NCI-H146 (cell line): ENCODE data around the gene ZFPM1.

Source experiments
- DNase-seq: peaks from one replicate; lab custom pipeline; 2025; lab: John Stamatoyannopoulos, UW

Gene ZFPM1

DNA sequence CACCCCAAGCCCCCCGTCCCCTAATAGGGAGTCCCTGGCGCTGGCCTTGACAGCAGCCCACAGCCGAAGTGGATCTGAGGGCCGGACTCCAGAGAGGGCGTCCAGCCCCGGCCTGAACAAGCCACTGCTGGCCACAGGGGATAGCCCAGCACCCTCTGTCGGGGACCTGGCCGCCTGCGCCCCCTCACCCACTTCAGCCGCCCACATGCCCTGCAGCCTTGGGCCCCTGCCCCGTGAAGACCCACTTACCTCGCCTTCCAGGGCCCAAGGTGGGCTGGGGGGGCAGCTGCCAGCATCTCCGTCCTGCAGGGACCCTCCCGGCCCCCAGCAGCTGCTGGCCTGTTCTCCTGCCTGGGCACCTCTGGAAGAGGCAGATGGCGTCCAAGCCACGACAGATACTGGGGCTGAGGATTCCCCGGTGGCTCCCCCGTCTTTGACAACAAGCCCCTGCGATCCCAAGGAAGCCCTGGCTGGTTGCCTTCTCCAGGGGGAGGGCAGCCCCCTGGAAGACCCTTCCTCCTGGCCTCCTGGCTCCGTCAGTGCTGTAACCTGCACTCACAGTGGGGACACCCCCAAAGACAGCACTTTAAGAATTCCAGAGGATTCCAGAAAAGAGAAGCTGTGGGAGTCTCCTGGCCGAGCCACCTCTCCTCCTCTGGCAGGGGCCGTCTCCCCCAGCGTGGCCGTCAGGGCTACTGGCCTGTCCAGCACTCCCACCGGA, 19.3 kb upstream of the ZFPM1 start:
- DNase-seq = no peak

DNA sequence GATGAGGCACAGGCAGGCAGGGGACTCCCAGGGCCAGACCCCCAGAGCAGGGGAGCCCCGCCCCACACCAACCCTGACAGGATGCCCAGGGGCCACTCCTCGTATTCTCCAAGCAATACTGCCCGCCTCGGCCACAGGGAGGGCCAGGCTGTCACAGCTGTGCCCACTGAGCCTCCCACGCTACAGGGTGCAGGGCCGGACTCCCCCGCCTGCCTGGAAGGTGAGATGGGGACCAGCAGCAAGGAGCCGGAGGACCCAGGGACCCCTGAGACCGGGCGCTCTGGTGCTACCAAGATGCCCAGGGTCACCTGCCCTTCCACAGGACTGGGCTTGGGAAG, 18.8 kb upstream of the ZFPM1 start:
- no peak for DNase-seq

DNA sequence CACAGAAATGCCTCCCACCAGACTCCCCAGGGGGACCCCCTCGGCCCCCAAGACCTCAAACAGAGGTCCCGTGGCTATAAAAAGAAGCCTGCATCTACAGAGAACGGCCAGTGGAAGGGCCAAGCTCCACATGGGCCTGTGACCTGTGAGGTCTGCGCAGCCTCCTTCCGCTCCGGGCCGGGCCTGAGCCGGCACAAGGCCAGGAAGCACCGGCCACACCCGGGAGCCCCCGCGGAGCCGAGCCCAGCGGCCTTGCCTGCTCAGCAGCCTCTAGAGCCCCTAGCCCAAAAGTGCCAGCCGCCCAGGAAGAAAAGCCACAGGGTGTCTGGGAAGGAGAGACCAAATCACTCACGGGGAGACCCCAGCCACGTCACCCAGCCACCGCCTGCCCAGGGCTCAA, 18.3 kb upstream of the ZFPM1 start:
- DNase-seq = no peak

DNA sequence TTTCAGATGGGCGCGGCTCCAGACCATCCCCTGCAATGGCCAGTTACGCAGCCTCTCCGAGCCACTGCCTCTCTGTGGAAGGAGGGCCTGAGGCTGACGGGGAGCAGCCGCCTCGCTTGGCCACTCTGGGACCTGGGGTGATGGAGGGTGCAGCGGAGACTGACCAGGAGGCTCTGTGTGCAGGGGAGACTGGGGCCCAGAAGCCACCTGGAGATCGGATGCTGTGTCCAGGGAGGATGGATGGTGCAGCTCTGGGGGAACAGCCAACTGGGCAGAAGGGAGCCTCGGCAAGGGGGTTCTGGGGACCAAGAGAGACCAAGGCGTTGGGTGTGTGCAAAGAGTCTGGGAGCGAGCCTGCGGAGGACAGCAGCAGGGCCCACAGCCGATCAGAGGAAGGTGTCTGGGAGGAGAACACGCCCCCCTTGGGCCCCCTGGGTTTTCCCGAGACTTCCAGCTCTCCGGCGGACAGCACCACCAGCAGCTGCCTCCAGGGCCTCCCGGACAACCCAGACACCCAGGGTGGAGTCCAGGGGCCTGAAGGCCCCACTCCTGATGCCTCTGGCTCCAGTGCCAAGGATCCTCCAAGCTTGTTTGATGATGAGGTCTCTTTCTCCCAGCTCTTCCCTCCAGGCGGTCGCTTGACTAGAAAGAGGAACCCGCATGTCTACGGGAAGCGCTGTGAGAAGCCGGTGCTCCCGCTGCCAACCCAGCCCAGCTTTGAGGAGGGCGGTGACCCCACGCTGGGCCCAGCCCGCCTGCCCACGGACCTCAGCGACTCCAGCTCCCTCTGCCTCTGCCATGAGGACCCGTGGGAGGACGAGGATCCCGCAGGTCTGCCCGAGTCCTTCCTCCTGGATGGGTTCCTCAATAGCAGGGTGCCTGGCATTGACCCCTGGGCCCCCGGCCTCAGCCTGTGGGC, 17.4 kb upstream of the ZFPM1 start:
- DNase-seq = no peak

DNA sequence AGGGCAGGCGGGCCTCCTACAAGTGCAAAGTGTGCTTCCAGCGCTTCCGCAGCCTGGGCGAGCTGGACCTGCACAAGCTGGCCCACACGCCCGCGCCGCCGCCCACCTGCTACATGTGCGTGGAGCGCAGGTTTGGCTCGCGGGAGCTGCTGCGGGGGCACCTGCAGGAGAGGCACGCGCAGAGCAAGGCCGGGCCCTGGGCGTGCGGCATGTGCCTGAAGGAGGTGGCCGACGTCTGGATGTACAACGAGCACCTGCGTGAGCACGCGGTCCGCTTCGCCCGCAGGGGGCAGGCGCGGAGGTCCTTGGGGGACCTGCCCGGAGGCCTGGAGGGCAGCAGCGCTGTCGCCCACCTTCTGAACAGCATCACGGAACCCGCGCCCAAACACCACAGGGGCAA, 16.3 kb upstream of the ZFPM1 start:
- DNase-seq = no peak

DNA sequence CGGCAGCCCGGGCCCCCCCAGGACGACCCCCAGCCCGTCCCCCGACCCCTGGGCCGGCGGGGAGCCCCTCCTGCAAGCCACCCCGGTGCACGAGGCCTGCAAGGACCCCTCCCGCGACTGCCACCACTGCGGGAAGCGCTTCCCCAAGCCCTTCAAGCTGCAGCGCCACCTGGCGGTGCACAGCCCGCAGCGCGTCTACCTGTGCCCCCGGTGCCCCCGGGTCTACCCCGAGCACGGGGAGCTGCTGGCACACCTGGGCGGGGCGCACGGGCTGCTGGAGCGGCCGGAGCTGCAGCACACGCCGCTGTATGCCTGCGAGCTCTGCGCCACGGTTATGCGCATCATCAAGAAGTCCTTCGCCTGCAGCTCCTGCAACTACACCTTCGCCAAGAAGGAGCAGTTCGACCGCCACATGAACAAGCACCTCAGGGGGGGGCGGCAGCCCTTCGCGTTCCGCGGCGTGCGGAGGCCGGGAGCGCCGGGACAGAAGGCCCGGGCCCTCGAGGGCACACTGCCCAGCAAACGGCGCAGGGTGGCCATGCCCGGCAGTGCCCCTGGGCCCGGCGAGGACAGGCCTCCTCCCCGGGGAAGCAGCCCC, 15.6 kb upstream of the ZFPM1 start:
- peak; percentile 41 for DNase-seq

DNA sequence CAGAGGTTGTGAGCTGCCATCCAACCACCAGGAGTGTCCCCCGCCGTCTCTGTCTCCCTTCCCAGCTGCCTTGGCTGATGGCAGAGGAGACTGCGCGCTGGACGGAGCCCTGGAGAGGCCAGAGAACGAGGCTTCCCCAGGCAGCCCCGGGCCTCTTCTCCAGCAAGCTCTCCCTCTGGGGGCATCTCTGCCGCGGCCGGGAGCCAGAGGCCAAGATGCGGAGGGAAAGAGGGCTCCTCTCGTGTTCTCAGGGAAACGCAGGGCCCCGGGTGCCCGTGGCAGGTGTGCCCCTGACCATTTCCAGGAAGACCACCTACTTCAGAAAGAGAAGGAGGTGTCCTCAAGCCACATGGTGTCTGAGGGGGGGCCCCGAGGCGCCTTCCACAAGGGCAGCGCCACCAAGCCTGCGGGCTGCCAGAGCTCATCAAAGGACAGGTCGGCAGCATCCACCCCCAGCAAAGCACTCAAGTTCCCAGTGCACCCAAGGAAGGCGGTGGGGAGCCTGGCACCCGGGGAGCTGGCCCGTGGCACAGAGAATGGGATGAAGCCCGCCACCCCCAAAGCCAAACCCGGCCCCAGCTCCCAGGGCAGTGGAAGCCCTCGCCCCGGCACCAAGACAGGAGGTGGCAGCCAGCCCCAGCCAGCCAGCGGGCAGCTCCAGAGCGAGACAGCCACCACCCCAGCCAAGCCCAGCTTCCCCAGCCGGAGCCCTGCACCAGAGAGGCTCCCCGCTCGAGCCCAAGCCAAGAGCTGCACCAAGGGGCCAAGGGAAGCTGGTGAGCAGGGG, 14.8 kb upstream of the ZFPM1 start:
- DNase-seq = no peak

DNA sequence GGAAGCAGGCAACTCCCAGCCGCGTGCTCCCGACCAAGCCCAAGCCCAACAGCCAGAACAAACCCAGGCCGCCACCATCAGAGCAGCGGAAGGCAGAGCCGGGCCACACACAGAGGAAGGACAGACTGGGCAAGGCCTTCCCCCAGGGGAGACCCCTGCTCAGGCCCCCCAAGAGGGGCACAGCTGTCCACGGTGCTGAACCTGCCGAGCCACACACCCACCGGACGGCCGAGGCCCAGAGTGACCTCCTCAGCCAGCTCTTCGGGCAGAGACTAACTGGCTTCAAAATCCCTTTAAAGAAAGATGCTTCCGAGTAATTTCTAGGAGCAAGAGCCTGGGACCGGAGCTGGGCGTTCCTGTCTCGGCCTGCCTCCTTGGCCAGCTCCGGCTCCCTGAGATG, 14.1 kb upstream of the ZFPM1 start:
- DNase-seq = no peak

DNA sequence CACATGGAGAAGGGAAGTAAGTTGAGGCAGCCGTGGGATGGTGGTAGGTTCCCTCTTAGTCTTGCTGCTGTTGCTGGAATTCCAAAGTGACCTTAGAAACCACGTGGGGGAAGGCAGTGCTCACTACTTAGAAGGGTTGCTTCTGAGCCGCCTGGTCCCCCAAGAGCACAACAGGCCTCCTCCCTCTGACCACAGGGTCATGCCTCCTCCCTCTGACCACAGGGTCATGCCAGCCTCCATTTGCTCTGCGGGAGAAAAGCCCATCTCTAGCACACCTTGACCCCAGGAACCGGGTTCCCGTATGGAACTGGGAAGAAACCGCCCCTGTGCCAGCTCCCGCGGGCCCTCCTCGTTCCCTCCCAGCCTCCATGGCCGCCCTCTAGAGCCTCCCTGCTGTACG, 13.4 kb upstream of the ZFPM1 start:
- no peak for DNase-seq

DNA sequence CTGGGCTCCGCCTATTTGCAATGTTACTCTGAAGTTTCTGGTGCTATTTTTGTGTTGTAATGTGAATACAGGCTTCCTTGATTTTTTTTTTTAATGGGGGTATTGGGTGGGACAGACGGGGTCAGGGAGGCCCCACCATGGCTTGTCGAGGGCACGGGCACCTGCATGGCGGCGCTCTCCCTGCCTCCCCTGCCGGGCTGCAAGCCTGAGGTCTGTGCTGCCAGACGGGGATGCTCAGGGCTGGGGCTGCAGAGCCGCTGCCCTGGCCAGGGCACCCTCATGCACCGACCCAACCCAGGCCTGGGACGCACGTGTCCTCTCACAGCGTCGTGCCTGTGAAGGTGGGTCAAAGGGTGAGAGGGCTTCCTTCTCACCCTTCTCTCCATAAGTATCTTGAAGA, 13.0 kb upstream of the ZFPM1 start:
- DNase-seq = no peak

DNA sequence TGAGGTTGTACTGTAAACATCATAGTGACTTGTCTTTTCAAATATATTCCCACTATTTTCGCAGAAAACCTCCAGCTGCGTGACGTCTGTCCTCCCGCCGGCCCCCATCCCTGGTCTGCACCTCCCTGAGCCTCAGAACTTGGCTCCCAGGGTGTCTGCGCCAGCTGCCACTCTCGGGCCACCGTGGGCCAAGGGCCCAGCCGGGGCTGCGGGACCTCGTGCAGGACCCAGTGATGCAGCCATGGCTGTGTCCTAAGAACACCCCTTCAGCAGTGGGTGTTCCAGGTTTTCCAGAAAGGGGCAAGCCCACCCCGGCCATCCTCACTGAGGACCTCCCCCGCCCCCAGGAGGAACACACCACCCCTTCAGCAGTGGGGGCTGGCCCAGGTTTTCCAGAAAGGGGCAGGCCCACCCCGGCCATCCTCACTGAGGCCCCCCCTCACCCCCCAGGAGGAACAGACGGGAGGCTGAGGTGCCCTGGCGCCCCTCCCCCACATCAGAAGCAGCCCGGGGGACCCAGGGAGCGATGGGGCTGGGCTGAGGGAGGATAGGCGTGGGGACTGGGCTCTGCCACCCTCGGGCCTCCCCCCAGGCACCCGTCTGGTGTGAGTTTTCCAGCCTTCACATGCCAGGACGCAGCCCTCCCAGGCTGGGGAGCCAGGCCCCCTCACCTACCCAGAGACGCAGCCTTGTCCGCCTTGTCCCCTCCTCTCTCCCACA, 12.2 kb upstream of the ZFPM1 start:
- no peak for DNase-seq

DNA sequence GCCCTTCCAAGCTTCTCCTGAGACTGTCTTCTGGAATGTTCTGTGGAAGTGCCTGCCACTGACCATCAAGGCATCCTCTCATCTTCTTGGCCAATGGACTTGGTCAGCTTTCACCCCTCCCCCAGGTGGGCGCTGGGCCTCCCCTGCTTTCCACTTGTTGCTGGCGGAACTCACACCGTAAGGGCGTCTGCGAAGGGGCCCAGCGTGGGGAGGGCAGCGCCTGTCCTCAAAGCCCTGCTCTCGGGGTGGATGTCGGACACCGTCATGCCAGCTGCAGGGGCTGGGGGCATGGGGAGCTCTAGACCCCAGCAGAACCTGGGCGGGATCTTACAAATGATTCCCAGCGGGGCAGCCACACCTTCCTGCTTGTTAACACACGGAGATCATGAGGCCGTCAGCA, 11.6 kb upstream of the ZFPM1 start:
- no peak for DNase-seq

DNA sequence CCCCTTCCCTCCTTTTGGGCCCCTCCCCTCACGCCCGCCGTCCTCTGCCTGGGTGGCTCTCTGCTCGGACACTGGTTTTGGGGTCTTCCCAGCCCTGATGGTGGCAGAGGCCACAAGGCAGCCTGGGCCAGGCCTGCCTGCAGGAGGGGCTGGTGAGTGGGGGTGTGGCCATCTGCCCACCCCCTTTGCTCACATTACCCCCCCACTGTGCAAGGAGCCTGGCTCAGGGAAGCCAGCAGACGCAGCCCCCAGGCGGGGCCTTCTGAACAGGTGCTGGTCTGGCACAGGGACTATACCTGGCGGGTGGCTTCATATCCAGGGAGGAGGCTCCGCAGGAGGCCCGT, 10.7 kb upstream of the ZFPM1 start:
- peak; percentile 82 for DNase-seq

DNA sequence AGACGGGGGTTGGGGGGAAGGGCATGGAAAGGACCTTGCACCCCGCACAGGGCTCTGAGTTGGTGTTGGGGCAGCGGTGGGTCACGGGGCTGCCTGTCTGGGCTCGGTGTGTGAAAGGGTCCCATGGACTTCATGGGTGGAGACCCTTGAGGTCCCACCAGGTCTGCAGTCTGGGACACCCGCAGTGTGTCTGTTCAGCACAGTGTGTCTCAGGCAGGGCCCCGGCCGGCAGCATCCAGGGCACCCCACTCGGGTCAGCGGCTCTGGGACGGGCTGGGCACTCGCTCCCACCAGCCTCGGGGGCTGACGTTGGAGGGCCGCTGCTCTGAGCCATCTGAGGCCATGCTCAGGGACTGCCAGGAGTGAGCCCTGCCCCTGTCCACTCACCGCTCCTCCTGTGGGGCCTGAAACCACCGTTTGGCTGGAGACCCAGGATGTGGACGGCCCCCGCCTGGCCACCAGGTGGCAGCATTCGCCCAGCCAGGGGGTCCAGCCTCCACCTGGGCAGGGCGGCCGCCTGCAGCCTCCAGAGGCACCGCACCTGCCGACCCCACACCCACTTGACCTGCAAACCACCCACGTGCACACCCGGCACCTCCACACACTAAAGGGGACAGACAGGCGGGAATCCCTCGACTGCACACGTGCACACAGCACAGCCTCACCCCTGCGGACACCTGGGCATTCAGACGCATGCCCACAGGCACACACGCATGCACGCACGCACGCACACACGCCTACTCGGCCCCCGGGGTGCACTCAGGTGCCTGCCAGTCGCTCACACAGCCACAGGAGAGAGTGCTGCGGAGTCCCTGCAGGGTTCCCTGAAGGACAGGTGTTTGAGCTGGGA, 10.1 kb upstream of the ZFPM1 start:
- DNase-seq = peak; percentile 86

DNA sequence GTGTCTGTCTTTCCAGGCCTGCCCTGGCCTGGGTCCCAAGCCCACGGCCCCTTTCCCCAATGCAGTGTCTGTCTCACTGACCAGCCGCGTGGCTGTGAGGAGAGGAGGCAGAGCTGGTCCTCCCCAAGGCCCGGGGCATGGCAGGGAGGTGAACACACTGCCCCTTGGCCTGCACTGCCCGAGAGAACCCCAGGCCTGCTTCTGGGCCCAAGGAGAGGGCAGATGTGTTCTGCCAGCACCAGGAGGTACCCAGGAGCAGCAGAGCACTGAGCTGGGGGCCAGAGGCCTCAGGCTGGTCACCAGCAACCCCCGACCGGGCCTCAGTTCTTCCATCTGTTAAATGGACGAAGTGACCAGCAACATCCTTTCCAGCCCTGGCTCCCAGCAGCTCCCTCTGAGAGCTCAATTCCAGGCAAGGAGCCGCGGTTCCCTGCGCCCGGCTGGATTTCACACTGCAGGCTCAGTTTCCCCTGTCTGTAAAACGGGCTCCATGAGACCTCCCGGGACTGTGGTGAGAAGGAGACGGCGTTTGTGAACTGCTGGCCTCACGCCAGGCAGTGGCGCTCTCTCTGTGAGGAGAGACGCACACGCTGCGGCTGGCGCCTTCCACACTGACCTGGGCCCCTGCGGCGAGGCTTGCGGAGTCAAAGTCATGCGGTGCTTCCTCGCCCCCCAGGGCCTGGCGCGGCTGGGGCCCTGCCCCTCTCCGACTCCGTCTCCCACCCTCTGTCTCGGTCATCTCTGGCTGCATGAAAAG, 8.1 kb upstream of the ZFPM1 start:
- no peak for DNase-seq

DNA sequence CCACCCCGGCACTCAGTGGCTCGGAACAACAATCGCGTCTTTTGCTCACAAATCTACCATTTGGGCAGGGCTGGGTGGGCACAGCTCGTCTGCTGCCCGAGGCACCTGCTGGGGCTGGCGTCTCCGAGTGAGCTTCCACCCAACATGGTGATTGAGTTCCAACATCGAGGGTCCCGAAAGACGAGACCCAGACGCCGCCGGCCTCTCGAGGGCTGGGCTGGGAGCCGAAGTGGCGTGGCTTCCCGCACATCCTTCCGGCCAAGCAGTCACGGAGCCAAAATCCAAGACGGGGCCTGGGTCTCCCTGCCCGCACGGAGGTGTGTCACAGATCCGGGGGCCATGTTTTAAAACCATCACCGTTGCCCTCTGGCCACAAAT, 7.5 kb upstream of the ZFPM1 start:
- no peak for DNase-seq

DNA sequence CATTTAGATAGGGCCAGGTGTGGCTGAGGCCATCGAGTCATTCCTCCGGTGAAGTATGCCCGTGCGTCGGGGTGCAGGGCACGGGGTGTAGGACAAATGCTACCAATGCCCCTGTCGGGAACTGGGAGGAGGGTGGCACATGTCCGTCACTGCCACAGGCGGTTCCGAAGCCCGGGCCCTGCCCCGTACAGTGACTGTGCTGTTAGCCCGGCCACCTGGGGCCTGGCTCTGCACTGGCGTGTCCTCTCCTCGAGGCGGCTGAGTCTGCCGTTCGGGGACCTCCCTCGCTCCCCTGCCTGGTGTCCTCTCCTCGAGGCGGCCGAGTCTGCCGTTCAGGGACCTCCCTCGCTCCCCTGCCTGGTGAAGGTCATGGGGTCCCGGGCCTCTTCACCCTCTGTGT, 7.0 kb upstream of the ZFPM1 start:
- no peak for DNase-seq

DNA sequence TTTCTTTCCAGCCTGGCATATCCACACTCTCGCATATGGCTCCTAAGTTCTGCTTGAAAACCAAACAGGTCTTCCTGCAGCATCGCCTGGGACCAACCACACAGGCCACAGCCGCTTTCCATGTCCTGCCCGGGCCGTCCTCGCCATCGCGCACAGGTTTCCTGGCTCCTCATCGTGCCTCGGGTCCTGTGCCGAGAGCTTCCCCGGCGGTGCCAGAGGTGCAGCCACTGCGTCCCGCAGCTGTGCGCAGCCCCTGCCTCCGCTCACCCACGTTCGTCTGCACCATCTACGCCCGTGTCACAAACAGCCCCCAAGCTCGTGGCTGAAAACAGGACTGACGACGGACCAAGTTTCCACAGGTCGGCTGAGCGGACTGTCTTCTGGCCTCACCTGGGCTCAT, 6.3 kb upstream of the ZFPM1 start:
- no peak for DNase-seq

DNA sequence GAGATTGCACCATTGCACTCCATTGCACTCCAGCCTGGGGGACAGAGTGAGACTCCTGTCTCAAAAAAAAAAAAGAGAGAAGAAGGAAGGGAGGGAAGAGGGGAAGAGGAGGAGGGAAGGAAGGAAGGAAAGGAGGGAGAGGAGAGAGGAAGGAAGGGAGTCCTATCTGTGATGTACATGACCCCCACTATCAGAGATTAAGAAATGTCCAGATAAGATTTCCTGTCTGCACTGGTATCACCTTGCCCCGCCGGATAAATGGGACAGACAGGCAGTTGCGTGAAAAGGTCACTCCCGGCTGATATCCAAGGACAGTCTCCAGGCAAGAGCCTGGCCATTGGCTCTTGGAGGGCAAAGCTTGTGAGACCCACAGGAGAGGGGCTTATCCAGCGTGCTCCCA, 5.2 kb upstream of the ZFPM1 start:
- DNase-seq = no peak
